SKM-1 (cell line): Measurements from ENCODE around the gene FRY.
A peak's percentile ranks its signal among the peaks of the same experiment; 100 is the strongest.

Source experiments
- DNase-seq: peaks from one replicate; lab custom pipeline; 2025; ENCODE audit not compliant: unreplicated experiment; lab: John Stamatoyannopoulos, UW

The FRY gene

GRCh38 chr13:32016119-32016518, 15.5 kb upstream of the FRY start:
- no peak for DNase-seq

GRCh38 chr13:32016631-32017030, 14.9 kb upstream of the FRY start:
- no peak for DNase-seq

- peak; percentile 38 for DNase-seq
Measured at GRCh38 chr13:32017474-32017873, 14.1 kb upstream of the FRY start.

GRCh38 chr13:32019612-32020233, 11.9 kb upstream of the FRY start:
- no peak for DNase-seq

- DNase-seq: no peak
Measured at GRCh38 chr13:32021785-32022184, 9.8 kb upstream of the FRY start.

- no peak for DNase-seq
Measured at GRCh38 chr13:32022311-32022710, 9.3 kb upstream of the FRY start.

GRCh38 chr13:32023096-32023495, 8.5 kb upstream of the FRY start:
- DNase-seq: no peak

GRCh38 chr13:32023698-32024097, 7.9 kb upstream of the FRY start:
- DNase-seq: no peak

GRCh38 chr13:32024750-32025149, 6.8 kb upstream of the FRY start:
- DNase-seq: no peak

GRCh38 chr13:32025730-32026129, 5.8 kb upstream of the FRY start:
- DNase-seq: no peak

- DNase-seq: no peak
Measured at GRCh38 chr13:32026623-32027022, 5.0 kb upstream of the FRY start.

- DNase-seq: no peak
Measured at GRCh38 chr13:32028711-32029110, 2.9 kb upstream of the FRY start.

GRCh38 chr13:32029684-32030083, 1.9 kb upstream of the FRY start:
- no peak for DNase-seq

GRCh38 chr13:32031815-32032370, 319 bp downstream of the FRY start:
- no peak for DNase-seq

- DNase-seq: no peak
Measured at GRCh38 chr13:32032759-32033158, 1.2 kb downstream of the FRY start.

GRCh38 chr13:32033744-32034143, 2.2 kb downstream of the FRY start:
- DNase-seq: no peak

GRCh38 chr13:32035716-32036115, 4.1 kb downstream of the FRY start:
- DNase-seq: peak; percentile 21

- peak; percentile 68 for DNase-seq
Measured at GRCh38 chr13:32036126-32036695, 4.6 kb downstream of the FRY start.

GRCh38 chr13:32036757-32037156, 5.2 kb downstream of the FRY start:
- no peak for DNase-seq

GRCh38 chr13:32037471-32037870, 5.9 kb downstream of the FRY start:
- DNase-seq: no peak

- no peak for DNase-seq
Measured at GRCh38 chr13:32038343-32038742, 6.8 kb downstream of the FRY start.

GRCh38 chr13:32039056-32039455, 7.5 kb downstream of the FRY start:
- DNase-seq: no peak

- no peak for DNase-seq
Measured at GRCh38 chr13:32039528-32039927, 8.0 kb downstream of the FRY start.
